GM18502 (cell line): ENCODE measurements around the gene STUM.
A peak's percentile ranks its signal among the peaks of the same experiment; 100 is the strongest.

Source experiments
- ATAC-seq: cut with Tn5 transposase; IDR thresholded peaks from one replicate; pipeline ENCODE4 v1.9.1; 2021; ENCODE audit warnings: mild to moderate bottlenecking; ENCODE audit not compliant: unreplicated experiment, poor library complexity

The STUM gene

DNA sequence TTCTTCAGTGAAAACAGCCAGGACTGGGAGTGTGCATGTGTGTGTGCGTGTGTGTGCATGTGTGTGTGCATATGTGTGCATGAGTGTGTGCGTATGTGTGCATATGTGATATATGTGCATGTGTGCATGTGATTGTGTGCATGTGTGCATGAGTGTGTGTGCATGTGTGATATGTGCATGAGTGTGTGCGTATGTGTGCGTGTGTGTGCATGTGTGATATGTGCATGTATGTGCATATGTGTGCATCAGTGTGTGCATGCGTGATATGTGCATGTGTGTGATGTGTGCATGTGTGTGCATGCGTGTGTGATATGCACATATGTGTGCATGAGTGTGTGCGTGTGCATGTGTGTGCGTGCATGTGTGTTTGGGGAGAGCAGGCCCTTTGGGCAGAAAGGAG is 100.7 kb downstream of the STUM start:
- no peak for ATAC-seq

DNA sequence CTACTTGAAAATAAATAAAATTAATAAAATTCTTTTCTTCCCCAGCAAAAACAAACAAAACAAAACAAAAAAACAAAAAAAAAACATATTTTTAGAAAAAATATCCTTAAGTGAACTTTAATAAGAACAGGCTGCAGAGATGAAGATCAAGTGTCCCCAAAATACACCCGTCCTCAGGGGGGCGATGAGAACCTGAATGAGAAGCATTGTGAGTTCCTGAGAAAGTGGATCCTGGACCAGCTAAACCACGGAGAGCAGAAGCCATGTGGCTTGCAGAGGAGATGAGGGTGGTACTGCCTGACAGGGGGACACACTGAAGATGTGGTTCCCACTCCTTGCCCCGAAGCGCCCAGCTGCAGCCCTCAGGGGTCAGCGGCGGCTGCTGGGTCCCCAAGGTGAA is 101.2 kb downstream of the STUM start:
- ATAC-seq = no peak

DNA sequence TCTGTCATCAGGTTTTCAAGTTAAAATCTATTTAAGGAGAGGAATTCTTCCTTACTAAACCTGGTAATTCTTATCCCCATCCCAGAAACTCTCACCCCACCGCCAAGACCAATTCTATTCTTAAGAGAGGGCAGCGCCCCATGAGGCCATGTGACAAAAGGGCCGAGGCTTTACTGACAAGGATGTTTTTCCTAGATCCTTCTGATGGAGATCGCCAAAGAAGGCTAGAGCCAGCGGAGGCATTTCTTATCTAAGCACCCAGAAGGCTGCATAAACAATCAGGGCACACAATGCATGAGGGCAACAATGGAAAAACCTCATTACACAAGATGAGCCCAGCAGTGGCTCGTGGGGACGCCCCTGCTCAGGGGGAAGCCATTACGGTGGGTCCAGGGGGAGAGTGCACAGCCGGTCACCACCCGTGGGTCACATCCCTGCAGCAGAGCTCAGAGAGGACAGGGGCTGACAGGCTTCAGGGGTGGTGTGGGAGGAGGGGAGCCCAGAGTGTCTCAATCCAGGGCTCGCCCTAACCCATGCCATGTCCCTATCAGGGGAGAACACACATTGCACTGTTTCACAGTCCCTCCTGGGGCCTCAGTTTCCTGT is 101.8 kb downstream of the STUM start:
- no peak for ATAC-seq

DNA sequence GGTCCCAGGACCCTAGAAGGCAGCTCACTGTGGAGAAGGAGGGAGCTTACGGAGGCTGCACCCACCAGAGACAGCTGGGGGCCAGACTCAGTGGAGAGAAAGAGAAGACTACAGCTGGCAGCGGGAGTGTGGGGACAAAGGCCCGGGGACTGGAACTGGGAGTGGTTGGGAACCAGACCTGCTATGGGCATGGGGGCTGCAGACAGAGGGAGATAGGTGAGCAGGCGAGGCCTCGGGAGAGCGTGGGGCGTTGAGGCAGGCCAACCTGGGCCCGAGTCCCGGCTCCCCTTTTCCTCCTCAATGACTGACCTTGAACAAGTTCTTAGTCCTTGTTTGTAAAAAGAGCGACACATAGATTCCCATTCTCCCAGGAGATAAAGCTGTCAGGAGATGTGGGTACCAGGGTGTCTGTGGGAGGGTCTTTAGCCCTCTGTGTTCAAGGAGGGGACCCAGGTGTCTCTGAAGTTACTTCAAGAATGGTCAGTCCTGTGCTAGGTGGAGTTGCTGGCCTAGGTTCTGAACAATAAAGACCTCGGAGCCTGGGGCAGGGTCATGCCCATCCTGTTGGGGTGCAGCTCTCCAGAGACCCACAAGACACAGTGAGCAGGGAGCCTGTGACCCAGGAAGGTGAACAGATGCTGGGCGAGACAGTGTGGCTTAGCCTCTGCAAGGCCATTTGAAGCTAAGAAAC is 102.6 kb downstream of the STUM start:
- ATAC-seq = no peak

DNA sequence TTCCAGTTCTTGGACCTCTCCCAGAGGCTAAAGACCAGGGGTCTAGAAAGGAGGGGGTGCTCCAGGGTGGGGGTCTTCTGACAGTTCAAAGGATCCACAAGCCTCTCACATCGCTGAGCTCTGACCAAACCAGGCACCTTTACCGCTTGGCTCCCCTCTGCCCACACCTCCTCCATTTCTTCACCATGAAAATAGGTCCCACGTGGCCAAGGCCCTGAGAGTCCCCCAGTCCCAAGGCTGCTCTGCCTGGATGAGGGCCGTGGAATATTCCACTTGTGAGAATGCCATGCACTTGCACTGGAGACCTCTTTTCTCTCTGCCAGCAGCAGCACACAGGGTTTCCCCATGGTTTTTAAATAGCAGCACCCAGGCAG is 103.2 kb downstream of the STUM start:
- ATAC-seq = no peak

DNA sequence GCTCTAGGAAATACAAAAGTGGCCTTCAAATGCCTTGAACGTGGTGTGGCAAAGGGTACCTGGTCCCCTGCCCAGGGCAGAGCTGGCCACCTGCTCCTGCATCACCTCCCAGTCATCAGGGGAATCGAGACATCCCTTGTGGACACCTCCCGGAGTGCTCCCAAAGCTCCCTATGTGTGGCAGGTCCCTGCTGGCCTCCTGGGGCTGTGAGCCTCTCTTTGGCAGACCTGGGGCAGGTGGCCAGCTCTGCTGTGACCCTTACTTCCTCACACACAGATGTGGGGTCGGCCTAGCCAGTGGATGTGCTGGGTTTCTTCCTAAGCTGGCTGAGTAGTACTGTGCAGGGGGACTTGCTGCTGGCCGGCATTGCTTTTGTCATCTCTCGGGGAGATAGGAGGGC is 104.0 kb downstream of the STUM start:
- no peak for ATAC-seq

DNA sequence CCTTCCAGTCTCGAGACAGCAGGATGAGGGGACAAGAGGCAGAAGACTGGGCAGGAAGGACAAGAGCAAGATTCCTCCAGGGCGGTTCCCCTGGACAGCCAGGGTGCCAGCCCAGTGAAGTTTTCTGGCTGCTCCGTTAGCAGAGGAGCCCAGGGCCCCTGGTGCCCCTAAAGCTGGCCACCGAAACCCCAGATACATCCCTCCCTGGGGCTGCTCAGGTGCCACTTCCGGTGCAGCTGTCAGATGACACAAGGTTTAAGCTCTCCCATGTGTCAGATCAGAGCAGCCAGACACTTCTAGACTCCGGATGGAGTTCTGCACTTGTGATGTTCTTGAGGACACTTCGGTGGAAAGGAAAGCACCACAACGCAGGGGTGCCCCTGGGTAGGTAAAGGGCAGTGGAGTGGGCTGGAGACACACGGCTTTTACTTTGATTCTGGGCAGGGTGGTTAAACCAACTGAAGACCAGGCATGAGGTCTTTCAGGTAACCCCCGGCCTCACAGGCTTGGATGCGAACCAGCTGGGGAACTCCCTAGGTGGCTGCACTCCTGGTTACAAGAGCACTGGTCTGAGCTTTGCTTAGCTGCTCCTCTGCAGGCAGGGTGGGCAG is 104.9 kb downstream of the STUM start:
- peak; percentile 72 for ATAC-seq

DNA sequence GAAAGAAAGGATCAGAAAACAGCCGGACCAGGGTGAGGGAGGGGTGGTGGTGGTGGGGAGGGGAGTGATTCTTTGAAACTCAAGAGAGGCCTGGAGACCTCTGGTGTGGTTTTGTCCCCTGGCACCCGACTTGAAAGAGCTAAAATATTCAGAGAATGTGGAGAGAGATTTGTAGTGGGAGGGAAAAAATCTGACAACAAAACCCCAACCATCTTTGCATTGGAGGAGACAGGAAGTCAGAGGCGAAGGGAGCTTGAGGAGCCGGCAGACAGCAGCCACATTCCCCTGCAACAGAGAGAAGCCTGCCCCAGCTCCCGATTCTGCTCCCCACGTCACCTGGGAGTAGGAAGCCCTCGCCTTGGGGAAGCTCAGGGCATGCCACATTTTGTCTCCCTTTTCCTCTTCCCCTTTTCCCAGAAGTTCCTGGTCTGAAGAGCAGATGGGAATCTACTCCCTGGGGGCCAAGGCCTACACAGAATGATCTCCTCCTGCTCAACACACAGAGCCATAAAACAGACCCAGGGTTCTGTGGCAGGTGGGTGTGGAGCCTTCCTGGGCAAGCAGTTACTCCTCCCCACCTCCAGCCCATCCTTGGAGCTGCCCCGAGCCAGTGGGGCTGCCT is 105.6 kb downstream of the STUM start:
- ATAC-seq = no peak

DNA sequence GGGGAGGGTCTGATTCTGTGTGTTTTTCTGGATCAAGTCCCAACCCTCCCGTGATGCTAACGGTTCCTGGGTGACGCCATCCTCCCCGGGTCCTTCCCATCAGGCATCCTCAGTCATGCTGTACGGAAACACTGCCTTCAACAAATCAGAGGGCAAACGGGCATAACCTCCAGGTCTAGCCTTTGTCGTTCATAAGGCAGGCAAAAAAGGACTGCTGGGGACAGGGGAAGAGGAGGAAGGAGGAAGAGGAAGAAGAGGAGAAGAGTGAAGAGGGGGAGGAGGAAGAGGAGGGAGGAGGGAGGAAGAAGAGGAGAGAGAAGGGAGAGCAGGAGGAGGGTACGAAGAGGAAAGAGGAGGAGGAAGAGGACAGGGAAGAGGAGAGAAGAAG is 106.1 kb downstream of the STUM start:
- no peak for ATAC-seq

DNA sequence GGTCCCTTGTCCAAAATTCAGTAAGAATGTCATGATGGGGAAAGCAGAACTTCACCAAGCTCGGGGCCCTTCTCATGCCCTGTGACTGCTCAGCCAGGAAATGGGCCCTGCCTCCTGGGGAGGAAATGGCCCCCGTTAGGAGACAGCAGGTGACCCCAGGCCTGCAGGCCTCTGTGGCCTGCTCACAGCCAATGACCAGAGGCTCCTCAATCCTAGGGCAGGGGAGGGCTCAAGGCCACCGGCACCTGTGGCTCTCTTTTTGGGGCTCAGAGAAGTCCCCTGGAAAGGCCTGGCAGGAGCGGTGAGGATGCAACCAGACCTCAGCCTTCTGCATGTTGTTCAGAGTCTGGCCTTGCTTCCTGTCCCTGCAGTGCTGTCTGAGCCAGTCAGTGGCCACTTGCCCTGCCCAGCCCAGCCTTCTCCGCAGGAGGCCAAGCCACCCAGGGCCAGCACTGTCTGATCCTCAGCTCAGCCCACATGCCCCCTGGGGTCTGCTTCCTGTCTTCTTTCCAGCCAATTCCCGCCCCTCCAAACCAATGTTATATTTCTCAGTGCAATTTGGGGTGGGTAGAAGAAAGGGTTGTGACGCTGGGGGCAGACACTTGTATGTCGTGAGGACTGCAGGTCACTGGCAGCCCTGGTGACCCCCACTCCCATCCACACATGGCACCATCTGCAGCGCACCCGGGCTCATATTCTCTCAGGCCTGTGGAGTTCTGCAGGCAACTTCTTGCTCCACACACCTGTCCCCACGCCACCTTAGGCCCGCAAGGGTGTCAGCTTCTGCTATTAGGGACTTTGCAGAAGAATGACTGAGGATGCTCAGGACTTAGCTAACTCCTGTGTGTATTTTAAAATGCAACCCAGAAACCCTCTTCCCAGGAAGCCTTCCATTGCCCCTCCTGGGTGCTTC is 106.9 kb downstream of the STUM start:
- ATAC-seq = no peak

DNA sequence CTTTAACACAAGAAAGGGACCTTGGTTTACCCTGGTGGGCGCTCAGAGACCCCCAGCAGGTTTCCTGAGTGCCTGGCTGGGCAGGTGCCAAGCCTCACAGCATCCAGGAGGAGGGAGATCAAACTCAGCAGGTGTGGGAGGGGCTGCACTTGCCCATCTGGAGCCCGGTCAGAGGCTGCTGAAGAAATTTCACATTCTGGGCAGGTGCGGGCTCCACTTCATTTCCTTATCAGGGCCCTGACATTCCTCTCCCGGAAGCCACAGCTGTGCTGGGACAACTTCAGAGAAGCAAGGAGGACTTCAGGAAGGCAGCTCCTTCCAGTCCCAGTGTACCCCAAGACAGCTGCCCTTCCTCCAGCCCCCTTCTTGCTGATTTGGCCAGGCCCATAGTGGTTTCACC is 107.6 kb downstream of the STUM start:
- ATAC-seq = no peak

DNA sequence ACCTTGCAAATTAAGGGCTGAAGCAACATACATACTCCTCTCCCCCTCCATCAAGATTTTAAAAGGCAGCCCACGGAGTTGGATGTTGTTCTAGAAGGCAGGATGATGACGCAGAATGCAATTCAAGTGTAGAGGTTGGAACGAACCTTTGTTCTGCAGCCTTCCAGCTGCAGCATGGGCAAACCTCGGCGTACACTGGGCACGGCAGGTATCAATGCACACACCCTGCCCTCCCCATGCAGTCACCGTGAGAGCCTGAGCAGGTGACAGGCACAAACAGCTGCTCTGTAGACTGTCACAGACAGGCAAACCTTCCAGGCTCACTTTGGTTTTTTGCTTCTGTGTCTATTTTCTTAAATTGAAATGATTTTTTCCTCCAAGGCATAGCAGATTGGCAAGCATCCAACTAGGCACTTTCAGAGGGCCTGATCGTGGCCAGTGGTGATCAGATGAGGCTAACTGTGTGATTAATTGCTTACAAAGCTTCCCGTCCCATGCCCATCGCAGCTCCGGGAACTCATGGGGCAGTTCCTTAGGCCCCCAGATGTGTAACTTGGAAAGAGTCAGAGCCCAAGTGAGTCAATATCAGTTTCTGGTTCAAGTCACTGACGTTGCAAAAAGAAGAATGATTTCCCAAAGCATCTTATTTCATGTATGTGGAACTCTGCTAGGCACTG is 108.2 kb downstream of the STUM start:
- no peak for ATAC-seq

DNA sequence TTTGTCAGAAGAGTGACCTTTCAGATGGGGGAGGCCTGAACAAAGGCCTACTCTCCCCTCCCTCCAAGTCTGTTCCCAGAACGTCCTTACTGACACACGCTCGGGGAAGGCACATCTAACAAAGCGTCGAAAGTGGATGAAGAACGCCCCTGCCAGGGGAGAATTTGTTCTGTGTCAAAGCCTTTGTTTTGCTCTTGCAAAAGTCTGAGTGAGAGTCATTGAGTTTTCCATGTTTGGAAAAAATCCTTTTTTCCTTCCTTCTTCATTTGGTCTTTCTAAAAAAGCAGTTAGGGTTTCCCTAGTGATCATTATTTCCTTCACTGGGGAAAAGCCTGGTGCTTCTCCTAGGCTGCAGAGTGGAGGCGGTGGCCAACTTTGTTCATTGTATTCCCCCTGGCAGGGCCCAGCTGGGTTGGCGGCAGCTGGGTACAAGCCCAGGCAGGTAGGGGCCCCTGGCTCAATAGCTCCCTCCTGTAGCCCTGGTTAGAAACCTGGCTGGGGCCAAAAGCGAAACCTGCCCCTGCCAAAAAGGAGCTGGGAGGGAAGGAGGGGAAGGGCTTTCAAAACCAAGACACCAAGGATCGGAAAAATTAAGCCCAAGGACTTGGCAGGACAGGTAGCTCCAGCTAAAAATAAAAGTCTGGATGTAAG is 109.5 kb downstream of the STUM start:
- ATAC-seq = no peak

DNA sequence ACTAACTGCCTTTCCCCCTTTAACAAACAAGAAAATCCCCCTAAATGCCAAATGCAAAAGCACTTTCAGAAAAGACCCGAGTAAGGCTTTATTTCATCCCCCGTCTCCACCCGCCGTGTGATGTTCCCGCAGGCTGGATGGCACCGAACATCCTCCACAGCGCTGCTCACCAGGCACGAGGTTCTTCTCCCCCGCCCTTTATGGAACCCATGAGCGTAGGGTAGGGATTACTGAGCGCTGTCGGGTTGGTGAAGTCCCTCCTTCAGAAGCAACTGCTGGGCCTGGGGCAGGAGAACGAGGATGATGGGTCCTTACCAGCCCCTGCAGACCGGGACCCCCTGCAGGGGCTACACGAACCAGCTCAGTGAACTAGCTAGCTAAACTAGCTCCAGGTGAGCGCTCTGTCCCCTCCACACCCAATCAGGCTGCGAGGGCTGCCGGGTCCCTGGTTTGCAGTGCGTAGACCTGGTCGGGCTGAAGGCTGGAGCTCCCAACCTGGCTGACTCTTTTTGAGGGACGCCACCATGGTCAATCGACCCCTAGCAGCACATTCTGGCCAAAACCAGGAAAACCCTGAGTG is 110.1 kb downstream of the STUM start:
- ATAC-seq = no peak
